MM.1S (cell line): ENCODE measurements around the gene ANGPTL8.

Experiments
- DNase-seq: peaks from one replicate; pipeline ENCODE4 v3.0.0-alpha.2; 2015
- H2AFZ ChIP-seq: fragments of 300-600 bp; sonication (generic); 2 replicates; pipeline ENCODE4 v1.6.0; 2016; ENCODE audit warnings: antibody characterized with exemption, low read length
- H3F3A ChIP-seq: fragments of 300-600 bp; sonication (generic); 2 replicates; pipeline ENCODE4 v1.6.1; 2016; ENCODE audit warnings: mild to moderate bottlenecking, antibody characterized with exemption, low read length, moderate library complexity, mixed read lengths; ENCODE audit not compliant: insufficient read depth
- H3K27ac ChIP-seq: fragments of 300-600 bp; sonication (generic); 2 replicates; pipeline ENCODE4 v1.5.1; 2016; ENCODE audit warnings: mild to moderate bottlenecking, low read length
- H3K27me3 ChIP-seq: fragments of 300-600 bp; sonication (generic); replicated peaks from 2 replicates; pipeline ENCODE4 v1.6.0; 2016; ENCODE audit warnings: low read length; ENCODE audit not compliant: insufficient read depth
- H3K36me3 ChIP-seq: fragments of 300-600 bp; sonication (generic); replicated peaks from 2 replicates; pipeline ENCODE4 v1.6.1; 2016; ENCODE audit warnings: mild to moderate bottlenecking, low read length, mixed read lengths; ENCODE audit not compliant: insufficient read depth
- H3K4me1 ChIP-seq: fragments of 300-600 bp; sonication (generic); 2 replicates; pipeline ENCODE4 v1.6.1; 2016; ENCODE audit warnings: low read length, mixed read lengths
- H3K4me2 ChIP-seq: fragments of 300-600 bp; sonication (generic); 2 replicates; pipeline ENCODE4 v1.6.0; 2016; ENCODE audit warnings: low read depth, low read length
- H3K4me3 ChIP-seq: fragments of 300-600 bp; sonication (generic); 2 replicates; pipeline ENCODE4 v1.5.1; 2016; ENCODE audit warnings: low read length, mixed read lengths
- H3K79me2 ChIP-seq: fragments of 300-600 bp; sonication (generic); 2 replicates; pipeline ENCODE4 v1.6.1; 2016; ENCODE audit warnings: mixed run types, low read length, mixed read lengths
- H3K9ac ChIP-seq: fragments of 300-600 bp; sonication (generic); 2 replicates; pipeline ENCODE4 v1.6.1; 2016; ENCODE audit warnings: low read length, mixed read lengths
- H3K9me2 ChIP-seq: fragments of 300-600 bp; sonication (generic); replicated peaks from 2 replicates; pipeline ENCODE4 v1.6.1; 2016; ENCODE audit warnings: mild to moderate bottlenecking, low read length, mixed read lengths; ENCODE audit not compliant: insufficient read depth
- H3K9me3 ChIP-seq: fragments of 300-600 bp; sonication (generic); replicated peaks from 2 replicates; pipeline ENCODE4 v1.6.1; 2016; ENCODE audit warnings: mild to moderate bottlenecking, low read length, mixed read lengths; ENCODE audit not compliant: insufficient read depth
- H4K20me1 ChIP-seq: fragments of 300-600 bp; sonication (generic); 2 replicates; pipeline ENCODE4 v1.6.1; 2016; ENCODE audit warnings: mild to moderate bottlenecking, low read length, moderate library complexity, mixed read lengths; ENCODE audit not compliant: insufficient read depth
- CTCF ChIP-seq: fragments of 300-600 bp; sonication (generic); IDR thresholded peaks from 2 replicates; pipeline ENCODE4 v1.5.1; 2016; ENCODE audit warnings: antibody characterized with exemption, low read length, mixed read lengths
- EZH2 ChIP-seq: fragments of 300-600 bp; sonication (generic); optimal IDR thresholded peaks from 2 replicates; pipeline ENCODE3; 2017; ENCODE audit warnings: low read depth, mild to moderate bottlenecking, antibody characterized with exemption, low read length, mixed read lengths
- EZH2phosphoT487 ChIP-seq: fragments of 300-600 bp; sonication (generic); IDR thresholded peaks from 2 replicates; pipeline ENCODE4 v1.6.1; 2018; ENCODE audit warnings: antibody characterized with exemption, low read length

ANGPTL8 gene

GRCh38 chr19:11227195-11227886 lies 12.1 kb upstream of the ANGPTL8 start:
- Histone ChIP-seq H3K4me1 (no peaks in the 10 kb centered on the region), H3K9me2 (no peaks in the 10 kb centered on the region), H3F3A (no peaks in the 10 kb centered on the region), H3K36me3 (no peaks in the 10 kb centered on the region), H3K27me3 (peaks cover 9% of the 10 kb centered on the region; the same call in 1 of the 2 replicates), H2AFZ (no peak overlapping the region), H3K9ac (no peak overlapping the region), H4K20me1 (no peaks in the 10 kb centered on the region), H3K27ac (no peak overlapping the region), H3K4me2 (no peak overlapping the region), H3K4me3 (no peak overlapping the region), H3K79me2 (no peaks in the 10 kb centered on the region), H3K9me3 (no peaks in the 10 kb centered on the region)
- TF ChIP-seq CTCF, result peak; percentile 41
- TF ChIP-seq EZH2, result no peak
- no peak for TF ChIP-seq EZH2phosphoT487
- no peak for DNase-seq

DNA sequence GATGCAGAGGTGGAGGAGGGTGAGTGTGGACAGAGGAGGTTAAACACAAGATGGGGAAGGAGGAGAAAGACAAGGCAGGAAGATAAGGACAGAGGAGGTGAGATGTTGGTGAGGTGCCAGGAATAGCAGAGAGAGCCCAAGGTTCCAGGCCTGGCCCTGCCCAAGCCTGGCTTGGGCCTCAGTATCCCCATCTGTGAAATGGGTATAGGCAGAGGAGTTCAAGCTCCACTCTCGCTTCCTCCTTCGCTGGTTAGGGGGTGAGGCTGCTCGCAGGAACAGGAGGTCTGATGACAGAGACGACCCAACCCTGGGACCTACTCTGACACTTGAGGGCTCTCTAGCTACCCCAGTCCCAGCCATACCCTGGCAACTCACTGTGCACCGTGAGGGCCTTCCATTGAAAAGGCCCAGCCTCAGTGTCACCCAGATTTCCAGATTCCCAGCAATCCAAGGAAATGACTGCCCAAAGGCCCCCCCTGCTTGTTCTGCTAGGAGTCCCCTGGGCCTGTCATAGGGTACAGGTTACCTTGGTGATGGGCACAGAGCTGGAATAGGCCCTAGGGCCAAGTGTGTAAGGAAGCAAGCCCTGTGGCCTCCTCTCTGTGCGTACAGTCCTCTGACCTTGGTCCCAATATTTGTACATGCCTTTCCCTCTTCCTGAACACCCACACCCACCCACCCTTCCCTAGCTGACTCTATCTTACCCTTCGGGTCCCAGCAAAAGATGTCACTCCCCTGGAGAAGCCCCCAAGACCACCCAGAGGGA lies 8.6 kb upstream of the ANGPTL8 start:
- Histone ChIP-seq H3K79me2 (no peaks in the 10 kb centered on the region), H3K4me3 (no peak overlapping the region), H3K4me1 (no peaks in the 10 kb centered on the region), H3F3A (no peaks in the 10 kb centered on the region), H3K4me2 (no peak overlapping the region), H3K9ac (no peak overlapping the region), H3K27me3 (peaks cover 10% of the 10 kb centered on the region), H3K9me3 (no peaks in the 10 kb centered on the region), H3K36me3 (no peaks in the 10 kb centered on the region), H2AFZ (no peak overlapping the region), H4K20me1 (no peaks in the 10 kb centered on the region), H3K27ac (no peak overlapping the region), H3K9me2 (no peaks in the 10 kb centered on the region)
- no peak for DNase-seq
- no peak for TF ChIP-seq EZH2phosphoT487
- TF ChIP-seq EZH2, result no peak
- no peak for TF ChIP-seq CTCF

DNA sequence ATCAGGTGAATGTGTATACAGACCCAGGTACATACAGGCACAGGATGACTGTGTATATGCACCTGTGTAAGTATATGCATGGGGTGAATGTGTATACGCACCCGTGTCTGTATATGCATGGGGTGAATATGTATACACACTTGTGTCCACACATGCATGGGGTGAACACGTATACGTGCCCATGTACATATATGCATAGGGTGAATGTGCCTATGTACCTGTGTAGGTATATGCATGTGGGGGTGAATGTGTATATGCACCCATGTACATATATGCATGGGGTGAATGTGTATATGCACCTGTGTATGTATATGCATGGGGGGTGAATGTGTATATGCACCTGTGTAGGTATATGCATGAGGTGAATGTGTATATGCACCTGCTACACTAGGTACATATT lies 6.9 kb upstream of the ANGPTL8 start:
- Histone ChIP-seq H3K9me2 (no peaks in the 10 kb centered on the region), H3K36me3 (no peaks in the 10 kb centered on the region), H3K27ac (no peak overlapping the region), H3K27me3 (peaks cover 23% of the 10 kb centered on the region), H3K9me3 (no peaks in the 10 kb centered on the region), H3K79me2 (no peaks in the 10 kb centered on the region), H4K20me1 (no peaks in the 10 kb centered on the region), H3K4me3 (no peak overlapping the region), H3K4me1 (no peaks in the 10 kb centered on the region), H3F3A (no peaks in the 10 kb centered on the region), H3K4me2 (no peak overlapping the region), H3K9ac (no peak overlapping the region), H2AFZ (no peak overlapping the region)
- no peak for TF ChIP-seq EZH2
- TF ChIP-seq EZH2phosphoT487, result no peak
- TF ChIP-seq CTCF, result no peak
- no peak for DNase-seq
